NCI-H1105 treated with DMSO at 0.1 percent for 48 hours (cell line): ENCODE measurements around the gene PIGQ.

Experiments used
- DNase-seq: peaks from one replicate; lab custom pipeline; 2025; lab: John Stamatoyannopoulos, UW

The PIGQ gene

DNA sequence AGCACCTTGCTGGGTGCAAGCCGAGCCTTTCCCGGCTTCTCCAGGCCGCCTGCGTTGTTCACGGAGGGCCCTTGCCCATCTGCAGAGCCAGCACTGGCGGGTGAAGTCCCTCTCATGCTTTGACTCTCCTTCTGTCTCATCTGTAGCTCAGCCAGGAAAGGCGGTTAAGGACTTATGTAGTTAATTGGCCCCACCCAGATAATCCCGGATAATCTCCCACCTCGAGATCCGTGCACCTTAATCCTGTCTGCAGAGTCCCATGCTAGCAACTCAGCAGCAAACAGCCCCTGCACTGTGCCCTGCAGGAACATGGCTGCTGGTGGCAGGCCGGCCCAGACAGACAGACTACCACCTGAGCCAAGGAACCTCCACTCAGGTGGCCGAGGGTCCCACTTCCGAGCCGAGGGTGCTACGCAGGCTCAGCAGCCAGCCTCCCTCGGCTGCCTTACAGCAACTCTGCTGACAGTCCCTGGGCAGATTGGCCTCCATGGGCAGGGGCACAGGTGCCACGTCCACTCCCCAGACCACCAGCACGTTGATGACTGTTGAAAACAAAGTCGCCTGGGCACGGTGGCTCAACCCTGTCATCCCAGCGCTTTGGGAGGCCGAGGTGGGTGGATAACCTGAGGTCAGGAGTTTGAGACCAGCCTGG lies 37.0 kb downstream of the PIGQ start:
- no peak for DNase-seq

DNA sequence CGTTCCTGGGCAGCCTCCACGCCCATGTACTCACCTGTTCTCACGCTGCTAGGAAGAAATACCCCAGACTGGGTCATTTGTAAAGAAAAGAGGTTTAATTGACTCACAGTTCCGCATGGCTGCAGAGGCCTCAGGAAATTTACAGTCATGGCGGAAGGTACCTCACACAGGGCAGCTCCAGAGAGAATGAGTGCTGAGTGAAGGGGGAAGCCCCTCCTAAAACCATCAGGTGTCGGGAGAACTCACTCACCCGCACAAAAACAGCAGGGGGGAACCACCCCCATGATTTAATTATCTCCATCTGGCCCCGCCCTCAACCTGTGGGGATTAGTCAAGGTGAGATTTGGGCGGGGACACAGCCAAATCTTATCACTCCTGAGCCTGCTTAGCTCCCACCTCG lies 38.3 kb downstream of the PIGQ start:
- DNase-seq: no peak

DNA sequence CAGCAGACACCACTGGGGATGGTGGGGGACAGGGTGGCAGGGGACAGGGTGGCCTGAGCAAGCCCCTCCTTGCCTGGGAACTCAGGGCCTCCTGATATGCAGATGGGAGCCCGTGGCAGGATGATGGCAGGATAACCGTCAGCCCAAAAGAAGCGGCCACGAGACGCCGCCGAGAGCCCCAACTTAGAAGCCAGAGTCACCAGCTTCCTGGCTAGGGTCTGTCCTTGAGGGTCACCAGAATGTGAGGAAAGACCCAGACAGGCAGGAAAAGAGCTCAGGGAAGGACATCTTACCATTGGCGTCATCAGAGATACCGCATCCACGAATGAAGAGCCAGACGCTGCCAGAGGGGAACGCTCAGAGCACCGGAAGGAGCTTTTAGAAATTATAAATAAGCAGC lies 39.5 kb downstream of the PIGQ start:
- no peak for DNase-seq

DNA sequence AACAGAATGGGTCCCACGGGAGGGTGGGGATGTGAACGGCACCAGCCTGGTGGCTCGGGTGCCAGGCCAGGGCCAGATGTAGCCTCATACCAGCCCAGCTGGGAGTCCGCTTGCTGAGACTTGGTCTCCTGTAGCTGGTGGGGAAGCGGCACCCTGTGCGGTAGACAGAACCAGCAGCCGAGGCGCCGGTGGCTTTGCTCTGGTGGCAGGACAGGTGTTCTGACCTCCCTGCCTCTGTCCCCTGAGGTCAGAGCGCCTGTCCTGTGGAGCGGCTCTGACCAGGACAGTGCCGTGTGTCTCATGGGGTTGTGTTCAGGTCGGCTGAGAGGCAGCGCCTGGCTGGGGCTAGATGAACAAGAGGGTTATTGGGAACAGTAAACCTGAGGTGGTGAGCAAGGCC lies 40.2 kb downstream of the PIGQ start:
- DNase-seq: no peak

DNA sequence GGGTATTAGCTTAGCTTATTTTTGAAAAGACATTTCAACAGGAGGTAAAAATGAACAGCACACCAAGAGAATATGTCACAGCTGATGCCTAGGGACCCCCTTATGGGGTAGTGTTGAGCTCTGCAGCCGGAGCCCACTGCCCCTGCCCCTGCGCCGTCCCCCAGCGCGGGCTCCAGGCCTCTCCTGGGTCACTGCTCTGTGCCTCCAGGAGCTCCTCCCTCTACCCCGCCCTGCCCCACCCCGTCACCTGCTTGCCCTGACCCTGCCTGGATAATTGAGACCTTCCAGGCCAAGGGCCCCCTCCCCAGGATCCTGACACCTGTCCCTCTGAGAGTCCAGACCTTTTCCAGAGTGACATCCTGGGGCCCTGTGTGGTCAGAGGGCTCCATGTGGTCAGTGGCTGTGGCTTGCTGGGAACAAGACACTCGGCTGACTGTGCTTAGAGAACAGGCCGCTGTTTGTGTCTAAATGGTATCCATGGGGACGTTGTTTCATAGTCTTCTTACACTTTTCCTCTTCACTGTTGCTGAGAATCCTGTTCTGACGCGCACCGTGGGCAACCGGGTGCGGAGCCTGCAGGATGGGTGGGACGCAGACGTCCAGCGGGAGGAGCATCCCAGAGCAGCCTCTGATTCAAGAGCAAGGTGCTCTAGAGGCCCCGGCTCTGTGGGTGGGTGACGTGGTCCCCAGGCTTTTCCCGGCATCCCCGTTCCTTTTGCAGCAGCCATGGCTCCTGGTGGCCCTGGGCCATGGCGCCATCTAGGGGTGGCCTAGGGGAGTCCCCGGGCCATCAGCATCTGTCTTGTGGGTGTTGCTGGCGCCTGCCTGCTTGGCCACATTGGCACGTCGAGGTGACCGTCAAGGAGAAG lies 41.0 kb downstream of the PIGQ start:
- peak; percentile 4 for DNase-seq

DNA sequence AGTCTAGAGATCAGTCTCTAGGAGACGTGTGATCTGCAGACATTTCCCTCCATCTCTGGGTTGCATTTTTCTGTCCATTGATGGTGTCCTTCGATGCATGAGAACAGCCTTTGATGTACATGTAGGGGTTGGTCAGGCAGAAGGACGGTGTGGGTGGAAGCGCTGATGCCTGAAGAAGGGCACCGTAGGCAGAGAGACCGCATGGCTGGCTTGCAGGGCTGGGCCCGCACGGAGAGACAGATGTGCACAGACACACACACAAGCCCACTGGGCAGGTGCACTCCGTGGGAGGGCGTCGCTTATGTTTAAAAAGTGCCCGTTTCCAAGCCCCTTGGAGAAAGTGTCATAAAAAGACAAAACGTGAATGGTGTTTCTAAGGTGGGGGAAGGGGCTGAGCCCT lies 45.4 kb downstream of the PIGQ start:
- no peak for DNase-seq

DNA sequence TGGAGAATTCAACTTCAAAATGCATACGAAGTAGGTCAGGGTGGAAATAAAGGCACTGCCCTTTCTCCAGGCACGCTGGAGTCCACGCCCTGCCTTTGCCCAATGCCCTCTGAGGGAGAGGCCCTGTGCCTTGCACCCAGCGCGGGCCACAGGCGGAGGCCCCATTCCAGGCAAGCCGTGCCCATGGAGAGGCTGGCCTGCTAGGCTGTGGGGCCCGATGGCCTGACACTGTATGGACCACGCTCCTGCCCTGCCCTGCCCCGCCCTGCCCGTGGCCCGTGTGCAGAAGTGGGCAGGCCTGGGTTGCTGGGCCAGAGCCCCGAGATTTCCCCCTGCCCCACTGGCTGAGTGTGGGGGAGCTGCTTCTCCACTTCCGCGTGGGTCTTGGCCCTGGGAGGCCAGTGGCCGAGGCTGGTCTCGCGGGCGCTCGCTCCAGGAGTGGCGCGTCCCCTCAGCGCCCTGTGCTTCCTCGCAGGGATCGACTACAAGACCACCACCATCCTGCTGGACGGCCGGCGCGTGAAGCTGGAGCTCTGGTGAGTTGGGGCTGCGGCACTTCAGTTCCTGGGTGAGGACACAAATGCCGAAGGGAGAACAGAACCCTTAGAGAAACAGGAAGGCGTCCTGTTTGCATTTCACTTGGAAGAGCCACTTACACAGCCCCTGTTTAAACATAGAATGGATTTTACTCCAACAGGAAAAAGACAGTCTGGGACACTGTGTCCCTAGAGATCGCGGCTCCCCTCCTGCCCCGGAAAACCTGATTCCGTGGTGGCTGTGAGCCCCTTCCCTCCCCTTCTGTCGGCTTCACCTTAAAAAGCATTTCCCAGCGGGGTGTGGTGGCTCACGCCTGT lies 47.2 kb downstream of the PIGQ start:
- DNase-seq: no peak

DNA sequence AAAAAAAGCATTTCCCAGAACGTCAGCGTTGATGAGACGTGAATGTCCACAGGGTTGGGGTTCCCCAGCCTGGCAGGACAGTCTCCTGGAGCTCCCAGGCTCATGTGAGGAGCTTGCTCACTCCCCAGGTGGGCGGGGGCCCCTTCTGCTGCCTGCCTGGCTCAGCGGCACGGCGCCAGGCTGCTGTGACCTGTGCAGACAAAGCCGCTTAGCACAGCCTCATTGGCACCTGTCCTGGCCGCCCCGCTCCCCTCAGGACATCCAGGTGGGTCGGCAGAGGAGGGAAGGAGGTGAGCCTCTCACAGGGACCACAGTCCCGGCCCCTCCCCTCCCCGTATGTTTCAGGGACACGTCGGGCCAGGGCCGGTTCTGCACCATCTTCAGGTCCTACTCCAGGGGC lies 48.1 kb downstream of the PIGQ start:
- no peak for DNase-seq

DNA sequence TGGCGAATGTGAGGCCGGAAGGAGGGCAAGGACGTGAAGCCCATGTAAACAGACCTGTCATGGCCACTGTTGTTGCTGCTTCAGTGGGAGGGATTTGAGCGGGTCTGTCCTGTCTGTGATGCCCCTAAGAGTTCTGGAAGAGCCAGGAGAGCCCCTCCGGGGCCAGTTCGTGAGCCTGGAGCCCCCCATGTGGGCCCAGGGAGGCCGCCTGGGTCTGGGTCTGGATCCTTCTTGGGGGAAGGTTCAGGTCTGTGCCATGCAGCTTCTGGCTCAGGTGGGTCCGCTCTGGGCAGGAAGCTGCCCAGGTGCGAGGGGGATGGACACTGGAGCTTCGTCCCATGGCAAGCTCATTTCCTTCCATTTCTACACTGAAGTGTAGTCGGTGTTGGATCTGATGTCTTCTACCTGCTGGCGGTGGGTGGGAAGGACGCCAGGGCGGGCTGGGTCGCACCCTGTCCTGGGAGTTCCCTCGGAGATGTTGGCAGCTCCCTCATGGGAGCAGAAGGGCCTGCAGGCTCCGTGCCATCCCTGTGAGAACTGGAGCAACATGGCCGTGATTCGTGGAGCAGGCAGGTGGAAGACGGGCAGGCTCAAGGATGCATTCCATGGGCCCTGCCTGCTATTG lies 49.8 kb downstream of the PIGQ start:
- no peak for DNase-seq

DNA sequence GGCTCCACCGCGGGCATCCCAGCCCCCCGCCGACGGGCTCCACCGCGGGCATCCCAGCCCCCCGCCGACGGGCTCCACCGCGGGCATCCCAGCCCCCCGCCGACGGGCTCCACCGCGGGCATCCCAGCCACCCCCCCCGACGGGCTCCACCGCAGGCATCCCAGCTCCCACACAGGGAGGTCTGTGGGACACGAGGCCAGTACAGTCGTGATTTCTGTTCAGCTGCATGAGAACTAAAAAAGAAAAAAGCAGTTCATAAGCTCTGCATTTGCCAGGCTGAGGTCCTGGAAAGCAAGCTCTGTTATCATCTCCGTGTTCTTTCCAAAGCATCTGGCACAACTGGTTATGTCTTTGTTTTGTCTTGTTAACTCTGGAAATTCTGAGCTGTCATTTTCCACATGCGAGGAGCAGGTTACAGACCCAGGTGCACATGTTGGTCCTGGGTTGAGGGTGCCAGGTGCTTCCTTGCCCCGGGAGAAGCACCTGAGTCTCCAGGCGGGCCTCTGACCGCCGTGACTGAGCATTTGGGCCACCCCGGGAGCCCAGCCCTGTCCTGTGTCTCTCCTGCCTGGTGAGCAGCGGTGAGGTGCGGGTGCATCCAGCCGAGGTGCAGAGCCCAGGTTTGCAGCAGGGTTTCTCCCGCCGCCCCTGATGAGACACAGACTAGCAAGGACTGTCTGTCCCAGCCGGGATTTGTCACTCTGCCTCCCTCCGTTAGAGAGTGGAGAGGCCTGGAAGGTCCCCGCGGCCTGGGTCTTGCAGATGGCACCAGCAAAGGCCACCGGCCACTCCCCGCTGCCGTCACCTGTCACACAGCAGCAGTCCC lies 51.1 kb downstream of the PIGQ start:
- no peak for DNase-seq

DNA sequence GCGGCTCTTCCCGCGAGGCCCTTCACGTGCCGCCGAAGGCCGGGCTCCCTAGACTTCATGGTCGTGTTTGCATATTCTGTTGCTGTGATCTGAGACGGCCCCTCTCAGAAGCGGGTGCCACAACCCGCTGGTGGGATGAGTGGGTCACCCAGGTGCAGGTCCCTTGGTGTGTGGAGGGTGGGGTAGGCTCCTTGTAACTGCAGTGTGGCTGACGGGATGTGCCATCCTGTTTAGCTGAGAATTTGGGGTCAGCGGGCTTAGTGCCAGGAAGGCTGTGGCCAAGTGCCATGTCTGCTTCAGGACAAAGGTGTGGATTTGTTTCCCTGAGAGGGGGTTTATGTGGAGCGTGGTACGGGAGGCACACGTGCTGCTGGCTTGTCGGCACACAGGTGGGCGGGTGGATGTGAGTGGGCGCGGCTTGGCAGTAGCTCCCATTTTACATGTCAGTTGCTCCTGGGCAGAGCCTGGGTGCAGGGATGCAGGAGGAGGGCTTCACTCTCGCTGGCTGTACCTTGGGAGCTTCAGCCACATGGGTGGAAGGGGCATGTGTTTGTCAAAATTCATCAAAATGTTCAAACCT lies 51.8 kb downstream of the PIGQ start:
- DNase-seq: peak; percentile 46

DNA sequence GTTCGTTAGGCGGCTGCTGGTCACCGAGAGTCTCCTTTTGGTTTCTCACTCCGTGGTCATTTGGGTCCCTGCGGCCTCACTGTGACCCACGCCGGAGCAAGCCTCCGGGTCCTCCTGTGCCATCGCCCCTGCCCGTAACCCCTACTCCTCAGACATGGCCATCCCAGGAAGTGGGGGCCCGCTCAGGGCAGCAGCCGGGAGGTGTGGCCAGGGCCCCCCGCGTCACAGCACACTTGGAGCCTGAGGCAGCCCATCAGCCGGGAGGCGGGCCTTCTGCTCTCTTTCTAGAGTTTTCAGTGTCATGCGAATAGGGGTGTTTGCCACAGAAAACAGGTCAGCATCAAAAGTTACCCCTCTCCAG lies 53.1 kb downstream of the PIGQ start:
- no peak for DNase-seq

DNA sequence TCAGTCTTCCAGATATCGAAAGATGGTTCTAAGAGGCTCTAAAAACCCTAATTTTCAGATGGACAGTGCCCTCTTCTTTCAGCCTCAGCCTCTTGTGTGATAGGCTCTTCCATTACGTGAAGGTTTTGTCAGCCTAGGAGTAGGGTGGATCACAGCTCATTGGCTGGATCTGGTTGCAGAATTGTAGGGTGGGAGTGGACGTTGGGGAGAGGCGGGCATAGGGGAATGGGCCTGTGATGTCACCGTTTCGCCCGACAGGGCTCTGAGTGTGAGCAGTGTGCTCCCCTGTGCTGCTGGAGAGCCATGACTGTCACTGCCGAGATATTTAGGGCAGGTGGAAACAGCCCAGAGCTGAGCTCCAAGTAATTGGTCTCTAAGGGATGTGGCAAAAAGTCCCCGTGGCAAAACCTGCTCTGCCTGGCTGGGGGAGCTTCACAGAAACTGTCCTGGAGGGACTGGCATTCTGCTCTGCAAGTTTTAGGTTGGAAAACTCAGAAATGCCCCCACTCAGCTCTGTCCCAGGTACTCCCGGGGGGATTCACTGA lies 54.8 kb downstream of the PIGQ start:
- DNase-seq: no peak

DNA sequence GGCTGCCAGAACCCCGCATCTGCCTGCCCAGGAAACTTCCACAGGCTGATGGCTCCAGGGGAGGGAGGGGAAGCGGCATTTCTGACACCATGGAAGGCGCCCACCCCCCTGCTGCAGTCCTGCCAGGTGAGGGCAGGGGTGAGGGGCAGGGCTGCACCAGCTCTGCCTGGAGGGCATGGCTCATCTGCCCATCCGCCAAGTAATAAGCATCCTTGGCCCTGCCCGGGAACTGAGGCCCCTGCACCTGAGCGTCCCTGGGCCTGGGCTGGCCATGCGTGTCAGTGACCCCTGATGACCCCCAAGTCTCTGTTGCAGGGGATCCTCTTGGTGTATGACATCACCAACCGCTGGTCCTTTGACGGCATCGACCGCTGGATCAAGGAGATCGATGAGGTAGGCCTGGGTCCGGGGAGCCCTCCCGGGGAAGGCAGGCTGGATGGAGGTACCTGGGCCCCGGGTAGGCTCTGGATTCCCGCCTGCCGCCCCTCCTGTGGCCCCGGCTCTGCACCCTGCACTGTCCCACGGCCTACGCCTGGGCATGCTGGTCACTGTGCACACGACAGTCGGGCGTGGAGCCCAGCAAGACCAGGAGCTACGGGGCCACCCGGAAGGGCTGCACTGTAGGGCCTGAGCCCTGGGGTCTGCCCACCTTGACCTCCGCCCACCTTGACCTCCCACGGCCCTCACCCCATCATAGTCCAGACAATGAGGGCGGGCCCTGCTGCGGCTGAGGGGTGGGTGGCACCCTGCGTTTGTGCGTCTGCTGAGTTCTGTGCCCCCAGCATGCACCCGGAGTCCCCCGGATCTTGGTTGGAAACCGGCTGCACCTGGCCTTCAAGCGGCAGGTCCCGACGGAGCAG lies 55.6 kb downstream of the PIGQ start:
- no peak for DNase-seq

DNA sequence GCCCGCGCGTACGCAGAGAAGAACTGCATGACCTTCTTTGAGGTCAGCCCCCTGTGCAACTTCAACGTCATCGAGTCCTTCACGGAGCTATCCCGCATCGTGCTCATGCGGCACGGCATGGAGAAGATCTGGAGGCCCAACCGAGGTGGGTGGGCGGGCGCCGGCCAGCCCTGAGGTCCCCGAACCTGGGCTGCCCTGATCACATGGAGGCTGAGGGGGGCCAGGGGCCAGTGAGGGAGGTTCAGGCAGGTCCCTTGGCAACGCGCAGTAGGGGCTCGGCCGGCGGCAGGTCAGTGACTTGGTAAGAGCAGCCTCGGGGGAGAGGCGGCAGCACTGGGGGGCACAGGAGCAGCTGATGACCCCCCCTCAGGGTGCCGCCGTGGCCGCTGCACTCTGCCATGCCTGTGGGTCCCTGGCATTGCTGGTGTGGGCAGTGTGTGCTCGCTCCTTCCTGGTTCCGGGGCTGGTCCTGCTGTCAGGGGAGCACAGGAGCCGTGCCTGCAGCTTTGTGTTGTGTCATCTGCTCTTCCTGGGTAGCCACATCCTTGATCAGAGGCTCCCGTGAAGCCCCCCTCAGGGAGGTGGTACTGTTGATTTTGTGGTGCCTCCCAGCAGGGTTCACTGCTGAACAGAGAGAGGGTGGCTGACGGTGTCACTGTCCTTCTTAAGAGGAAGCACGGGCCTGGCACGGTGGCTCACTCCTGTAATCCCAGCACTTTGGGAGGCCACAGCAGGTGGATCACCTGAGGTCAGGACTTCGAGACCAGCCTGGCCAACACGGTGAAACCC lies 56.4 kb downstream of the PIGQ start:
- no peak for DNase-seq

DNA sequence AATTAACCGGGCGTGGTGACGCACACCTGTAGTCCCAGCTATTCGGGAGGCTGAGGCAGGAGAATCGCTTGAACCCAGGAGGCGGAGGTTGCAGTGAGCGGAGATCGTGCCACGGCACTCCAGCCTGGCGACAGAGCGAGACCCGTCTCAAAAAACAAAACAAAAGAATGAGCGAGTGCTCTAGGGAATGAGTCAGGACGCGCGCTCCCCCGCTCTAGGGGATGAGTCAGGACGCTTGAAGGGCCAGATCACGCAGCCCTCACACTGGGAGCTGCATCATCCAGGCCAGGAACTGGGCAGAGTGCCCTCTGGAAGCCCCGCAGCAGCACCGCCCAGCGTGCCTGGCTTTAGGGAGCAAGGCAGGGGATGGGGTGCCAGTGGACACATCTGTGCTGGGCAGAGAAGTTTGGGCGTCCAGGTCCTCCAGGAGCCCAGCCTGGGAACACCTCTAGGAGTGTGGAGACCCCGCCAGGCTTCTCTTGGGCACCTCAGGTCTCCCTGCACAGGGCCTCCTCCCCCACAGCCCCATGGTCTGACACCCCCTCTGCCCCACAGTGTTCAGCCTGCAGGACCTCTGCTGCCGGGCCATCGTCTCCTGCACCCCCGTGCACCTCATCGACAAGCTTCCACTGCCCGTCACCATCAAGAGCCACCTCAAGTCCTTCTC lies 57.2 kb downstream of the PIGQ start:
- no peak for DNase-seq

DNA sequence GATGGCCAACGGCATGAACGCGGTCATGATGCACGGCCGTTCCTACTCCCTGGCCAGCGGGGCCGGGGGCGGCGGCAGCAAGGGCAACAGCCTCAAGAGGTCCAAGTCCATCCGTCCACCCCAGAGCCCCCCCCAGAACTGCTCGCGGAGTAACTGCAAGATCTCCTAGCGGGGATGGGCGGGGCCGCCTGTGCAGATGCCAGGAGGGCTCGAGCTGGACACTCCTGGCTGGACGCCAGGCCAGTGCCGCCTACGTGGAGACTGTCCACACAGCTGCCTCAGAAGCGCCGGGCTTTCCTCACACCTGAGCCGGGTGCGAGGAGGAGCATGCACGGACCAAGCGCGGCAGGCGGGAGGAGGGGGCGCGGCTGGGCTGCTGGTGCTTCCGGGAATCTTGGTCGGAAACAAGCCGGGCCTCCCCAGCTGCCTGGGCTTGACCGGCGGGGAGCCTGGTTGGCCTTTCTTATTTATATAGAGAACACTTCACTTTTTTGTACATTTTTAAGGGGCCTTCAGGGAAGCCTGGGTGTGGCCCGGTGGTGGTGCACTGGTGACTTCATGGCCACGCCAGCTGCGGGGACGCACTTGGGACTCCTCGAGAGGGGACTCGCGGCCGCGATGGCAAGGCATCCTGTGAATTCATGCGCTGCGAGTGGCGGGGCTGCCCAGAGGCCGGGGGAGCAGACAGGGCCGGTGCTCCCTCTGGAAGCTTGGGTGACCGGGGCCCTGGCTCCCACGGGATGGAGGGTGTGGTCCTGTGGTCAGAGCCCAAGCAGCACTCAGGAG lies 57.9 kb downstream of the PIGQ start:
- DNase-seq: no peak
